ENCODE data around the gene HSD17B14. TPM values are rescaled to one million over a fixed set of nuclear protein-coding genes. Genes with fewer than 3 reads are reported as not detected.
"Not testable (repeated sequence)": the region's sequence is repeated elsewhere in the genome, so short reads cannot be mapped to it uniquely, and the experiment has no call there.

The HSD17B14 gene
- total and polyA plus RNA-seq, 5 experiments from 2014 or later, result 0.62 to 1.7 (median 0.95) TPM; not detected in 1

GRCh38 chr19:48873476-48874302 lies 37.4 kb upstream of the HSD17B14 start:
- H3K9me3 Mint-ChIP-seq, result no peaks in the 10 kb centered on the region
- peaks cover 29 to 47% (median 42%) of the 10 kb centered on the region in 4 donors for H3K4me1 Mint-ChIP-seq
- DNase-seq (peak in 3 of 10 donors; percentile 36 to 47 (median 39)), ATAC-seq (no peak)
- peak overlapping the region; percentile 95 to 100 (median 98) for H3K4me3 Mint-ChIP-seq
- peaks cover 0 to 50% (median 7%) of the 10 kb centered on the region in 3 donors for H3K36me3 Mint-ChIP-seq
- POLR2A ChIA-PET, result interaction anchor here (0.6 to 3.5 kb wide), 13 partner anchors 13 to 443 kb away, joined by 3 to 28 read pairs (median 5); partner anchors contain the start of genes FTL and NUCB1
- H3K27ac Mint-ChIP-seq, result peak overlapping the region; percentile 94 to 100 (median 100)
- peaks cover 0 to 5% (median 0%) of the 10 kb centered on the region in 5 donors for H3K27me3 Mint-ChIP-seq

GRCh38 chr19:48872884-48873475 lies 36.7 kb upstream of the HSD17B14 start:
- peak overlapping the region; percentile 94 to 100 (median 100) for H3K27ac Mint-ChIP-seq
- ATAC-seq (peak; percentile 40 to 52), DNase-seq (peak; percentile 54 to 93 (median 82))
- H3K4me3 Mint-ChIP-seq, result peak overlapping the region; percentile 95 to 100 (median 98)
- POLR2A ChIA-PET, result interaction anchor here (0.7 to 3.5 kb wide), 11 partner anchors 14 to 98 kb away, joined by 3 to 28 read pairs (median 5); partner anchors contain the start of genes FTL and NUCB1
- H3K9me3 Mint-ChIP-seq, result no peaks in the 10 kb centered on the region
- H3K27me3 Mint-ChIP-seq, result peaks cover 0 to 5% (median 0%) of the 10 kb centered on the region in 5 donors
- peaks cover 0 to 45% (median 7%) of the 10 kb centered on the region in 3 donors for H3K36me3 Mint-ChIP-seq
- H3K4me1 Mint-ChIP-seq, result peaks cover 31 to 46% (median 42%) of the 10 kb centered on the region in 4 donors

- DNase-seq, result peak; percentile 88 to 100 (median 98)
Observed at GRCh38 chr19:48872182-48872883, 36.0 kb upstream of the HSD17B14 start, which contains the start of gene PPP1R15A. TSS of gene PPP1R15A (plus strand) at chr19:48872421. CDS start at chr19:48873234, 813 bp downstream.

GRCh38 chr19:48871471-48872181 lies 35.3 kb upstream of the HSD17B14 start:
- ATAC-seq, H3K9me3 Mint-ChIP-seq, H3K27me3 Mint-ChIP-seq, DNase-seq: not testable (repeated sequence)
- peak overlapping the region in 9 of 10 donors; percentile 94 to 100 (median 100) for H3K27ac Mint-ChIP-seq
- H3K4me3 Mint-ChIP-seq, result peak overlapping the region; percentile 95 to 100 (median 98)
- peaks cover 29 to 45% (median 40%) of the 10 kb centered on the region in 4 donors for H3K4me1 Mint-ChIP-seq
- POLR2A ChIA-PET, result interaction anchor here (0.5 to 3.5 kb wide), 10 partner anchors 10 to 599 kb away, joined by 3 to 28 read pairs (median 5); partner anchors contain the start of gene FTL
- H3K36me3 Mint-ChIP-seq, result peaks cover 0 to 35% (median 7%) of the 10 kb centered on the region in 3 donors

More at GRCh38 chr19:48872182-48872883, 36.0 kb upstream of the HSD17B14 start, which contains the start of gene PPP1R15A:
- POLR2A ChIA-PET, result interaction anchor here (0.5 to 3.5 kb wide), 11 partner anchors 9 to 99 kb away, joined by 3 to 28 read pairs (median 5); partner anchors contain the start of genes FTL and NUCB1
- H3K27me3 Mint-ChIP-seq, result peaks cover 0 to 5% (median 0%) of the 10 kb centered on the region in 5 donors
- H3K9me3 Mint-ChIP-seq, result no peaks in the 10 kb centered on the region
- peak; percentile 35 to 42 for ATAC-seq
- H3K4me1 Mint-ChIP-seq, result peaks cover 29 to 45% (median 41%) of the 10 kb centered on the region in 4 donors
- H3K36me3 Mint-ChIP-seq, result peaks cover 0 to 39% (median 7%) of the 10 kb centered on the region in 3 donors
- H3K4me3 Mint-ChIP-seq, result peak within 1 kb of the TSS; percentile 95 to 100 (median 98)
- H3K27ac Mint-ChIP-seq, result peak within 1 kb of the TSS; percentile 94 to 100 (median 100)

GRCh38 chr19:48870048-48870447 lies 33.8 kb upstream of the HSD17B14 start:
- Mint-ChIP-seq H3K36me3 (peaks cover 0 to 21% (median 7%) of the 10 kb centered on the region in 3 donors), H3K27ac (peak overlapping the region in 2 of 10 donors; percentile 21 to 39), H3K4me1 (peaks cover 27 to 30% (median 28%) of the 10 kb centered on the region in 4 donors), H3K4me3 (no peak overlapping the region), H3K27me3 (peaks cover 0 to 5% (median 0%) of the 10 kb centered on the region in 5 donors), H3K9me3 (no peaks in the 10 kb centered on the region)
- DNase-seq (no peak), ATAC-seq (no peak)
- POLR2A ChIA-PET, result interaction anchor here (0.7 to 1.7 kb wide), 2 partner anchors 95 to 778 kb away, joined by 9 to 10 read pairs; partner anchors contain the start of gene FTL

- ATAC-seq (no peak), DNase-seq (no peak)
- Mint-ChIP-seq H3K4me1 (peaks cover 10 to 14% (median 12%) of the 10 kb centered on the region in 4 donors), H3K36me3 (peaks cover 0 to 6% (median 1%) of the 10 kb centered on the region in 3 donors), H3K4me3 (no peak within 1 kb of the TSS), H3K27me3 (peaks cover 0 to 5% (median 0%) of the 10 kb centered on the region in 5 donors), H3K27ac (peak within 1 kb of the TSS in 6 of 10 donors; percentile 6 to 59 (median 26)), H3K9me3 (no peaks in the 10 kb centered on the region)
- POLR2A ChIA-PET, result no interaction called here
Observed at GRCh38 chr19:48868114-48868886, 32.0 kb upstream of the HSD17B14 start, which contains the start of gene PLEKHA4. TSS of gene PLEKHA4 (minus strand) at chr19:48868617. CDS start at chr19:48867620, 997 bp downstream.

- H3K27ac Mint-ChIP-seq, result peak overlapping the region in 2 of 10 donors; percentile 56 to 59
- no peak overlapping the region for H3K4me3 Mint-ChIP-seq
- H3K36me3 Mint-ChIP-seq, result peaks cover 0 to 3% (median 0%) of the 10 kb centered on the region in 3 donors
- POLR2A ChIA-PET, result no interaction called here
- peaks cover 6 to 9% (median 7%) of the 10 kb centered on the region in 4 donors for H3K4me1 Mint-ChIP-seq
- no peak for DNase-seq
- H3K27me3 Mint-ChIP-seq, result peaks cover 0 to 5% (median 0%) of the 10 kb centered on the region in 5 donors
- ATAC-seq, result no peak
- H3K9me3 Mint-ChIP-seq, result no peaks in the 10 kb centered on the region
Observed at GRCh38 chr19:48867746-48868113, 31.4 kb upstream of the HSD17B14 start.

- POLR2A ChIA-PET, result interaction anchor here (0.5 to 0.7 kb wide), 3 partner anchors 41 to 506 kb away, joined by 3 read pairs; partner anchors contain the start of gene GYS1
- H3K27ac Mint-ChIP-seq, result peak overlapping the region in 1 of 10 donors; percentile 59
- no peak for ATAC-seq
- peaks cover 0 to 1% (median 0%) of the 10 kb centered on the region in 3 donors for H3K36me3 Mint-ChIP-seq
- H3K9me3 Mint-ChIP-seq, result no peaks in the 10 kb centered on the region
- peaks cover 2 to 6% (median 4%) of the 10 kb centered on the region in 4 donors for H3K4me1 Mint-ChIP-seq
- peaks cover 0 to 2% (median 0%) of the 10 kb centered on the region in 5 donors for H3K27me3 Mint-ChIP-seq
- H3K4me3 Mint-ChIP-seq, result no peak overlapping the region
- DNase-seq, result no peak
Observed at GRCh38 chr19:48867123-48867745, 30.9 kb upstream of the HSD17B14 start.

GRCh38 chr19:48866692-48867091 lies 30.4 kb upstream of the HSD17B14 start:
- no peaks in the 10 kb centered on the region for H3K36me3 Mint-ChIP-seq
- peaks cover 0 to 3% (median 1%) of the 10 kb centered on the region in 4 donors for H3K4me1 Mint-ChIP-seq
- H3K9me3 Mint-ChIP-seq, result no peaks in the 10 kb centered on the region
- peaks cover 0 to 2% (median 0%) of the 10 kb centered on the region in 5 donors for H3K27me3 Mint-ChIP-seq
- no peak overlapping the region for H3K4me3 Mint-ChIP-seq
- no peak overlapping the region for H3K27ac Mint-ChIP-seq
- POLR2A ChIA-PET, result interaction anchor here (0.5 to 0.7 kb wide), 3 partner anchors 42 to 506 kb away, joined by 3 read pairs; partner anchors contain the start of gene GYS1
- DNase-seq (no peak), ATAC-seq (no peak)

GRCh38 chr19:48862827-48863226 lies 26.5 kb upstream of the HSD17B14 start:
- ATAC-seq, result no peak
- Mint-ChIP-seq H3K4me1 (peaks cover 4 to 15% (median 8%) of the 10 kb centered on the region in 4 donors), H3K27me3 (no peaks in the 10 kb centered on the region), H3K27ac (no peak overlapping the region), H3K36me3 (no peaks in the 10 kb centered on the region), H3K4me3 (no peak overlapping the region), H3K9me3 (no peaks in the 10 kb centered on the region)
- DNase-seq, result no peak
- POLR2A ChIA-PET, result no interaction called here

All from naive thymus-derived CD8-positive, alpha-beta T cell (primary cell).